Nephron (organoid): ENCODE measurements around the gene KLHL30.

Experiments used
- H3K27ac Mint-ChIP-seq, 3 experiments: 2 replicates each; pipeline ENCODE4 v1.8.0; 2020; ENCODE audit warnings: mixed read lengths in 3 of 3, mild to moderate bottlenecking in 2 of 3, moderate library complexity in 1 of 3
- H3K27me3 Mint-ChIP-seq: 2 replicates; pipeline ENCODE4 v1.8.0; 2021; ENCODE audit warnings: low read depth, mild to moderate bottlenecking, moderate library complexity, mixed read lengths
- H3K36me3 Mint-ChIP-seq: 2 replicates; pipeline ENCODE4 v1.8.0; 2020; ENCODE audit warnings: low read depth, mixed read lengths
- H3K4me1 Mint-ChIP-seq: 2 replicates; pipeline ENCODE4 v1.8.0; 2020; ENCODE audit warnings: mixed read lengths
- H3K4me3 Mint-ChIP-seq, 3 experiments: 2 replicates each; pipeline ENCODE4 v1.8.0; 2020; ENCODE audit warnings: mild to moderate bottlenecking in 3 of 3, mixed read lengths in 3 of 3, moderate library complexity in 2 of 3
- H3K9me3 Mint-ChIP-seq: 2 replicates; pipeline ENCODE4 v1.8.0; 2020; ENCODE audit warnings: mixed read lengths
- CTCF ChIP-seq, 3 experiments: fragments of 200-600 bp; sonication (generic); IDR thresholded peaks; one replicate each; pipeline ENCODE4 v1.5.0; 2021; ENCODE audit warnings: antibody characterized with exemption in 3 of 3; ENCODE audit not compliant: unreplicated experiment in 3 of 3

The KLHL30 gene

GRCh38 chr2:238097988-238098871 lies 40.2 kb upstream of the KLHL30 start:
- no peak overlapping the region for H3K4me3 Mint-ChIP-seq
- no peak for TF ChIP-seq CTCF (IDR thresholded peaks at IDR 0.05; ENCODE audit: unreplicated experiment in 3 of 3)
- H3K36me3 Mint-ChIP-seq = no peaks in the 10 kb centered on the region
- peaks cover 9% of the 10 kb centered on the region for H3K4me1 Mint-ChIP-seq
- no peaks in the 10 kb centered on the region for H3K27me3 Mint-ChIP-seq
- H3K9me3 Mint-ChIP-seq = no peaks in the 10 kb centered on the region
- H3K27ac Mint-ChIP-seq = peak overlapping the region; percentile 78 to 87 (median 87)

GRCh38 chr2:238098901-238099713 lies 39.4 kb upstream of the KLHL30 start:
- H3K4me3 Mint-ChIP-seq = no peak overlapping the region
- H3K36me3 Mint-ChIP-seq = no peaks in the 10 kb centered on the region
- H3K4me1 Mint-ChIP-seq = peaks cover 9% of the 10 kb centered on the region
- H3K9me3 Mint-ChIP-seq = no peaks in the 10 kb centered on the region
- H3K27me3 Mint-ChIP-seq = no peaks in the 10 kb centered on the region
- H3K27ac Mint-ChIP-seq = peak overlapping the region; percentile 78 to 87 (median 87)
- TF ChIP-seq CTCF (IDR thresholded peaks at IDR 0.05; ENCODE audit: unreplicated experiment in 3 of 3) = no peak

- no peaks in the 10 kb centered on the region for H3K27me3 Mint-ChIP-seq
- no peak overlapping the region for H3K27ac Mint-ChIP-seq
- no peak for TF ChIP-seq CTCF (IDR thresholded peaks at IDR 0.05; ENCODE audit: unreplicated experiment in 3 of 3)
- no peak overlapping the region for H3K4me3 Mint-ChIP-seq
- H3K36me3 Mint-ChIP-seq = no peaks in the 10 kb centered on the region
- H3K4me1 Mint-ChIP-seq = peaks cover 9% of the 10 kb centered on the region
- H3K9me3 Mint-ChIP-seq = no peaks in the 10 kb centered on the region
Measured at GRCh38 chr2:238099714-238100048, 38.8 kb upstream of the KLHL30 start.

GRCh38 chr2:238100049-238100820 lies 38.2 kb upstream of the KLHL30 start, which contains the start of gene ESPNL:
Gene ESPNL, plus strand, starts transcription at chr2:238100340. Its CDS starts 80 bp downstream, at chr2:238100420.
- peaks cover 9% of the 10 kb centered on the region for H3K4me1 Mint-ChIP-seq
- no peaks in the 10 kb centered on the region for H3K36me3 Mint-ChIP-seq

More at GRCh38 chr2:238100049-238100820, 38.2 kb upstream of the KLHL30 start, which contains the start of gene ESPNL:
- Mint-ChIP-seq H3K4me3 (no peak within 1 kb of the TSS), H3K27me3 (no peaks in the 10 kb centered on the region), H3K9me3 (no peaks in the 10 kb centered on the region), H3K27ac (peak within 1 kb of the TSS; percentile 78 to 87 (median 87))
- no peak for TF ChIP-seq CTCF (IDR thresholded peaks at IDR 0.05; ENCODE audit: unreplicated experiment in 3 of 3)
